ENCODE measurements around the gene LYPD5.
"Not testable (repeated sequence)": the region's sequence is repeated elsewhere in the genome, so short reads cannot be mapped to it uniquely, and the experiment has no call there.

Gene LYPD5

GRCh38 chr19:43820098-43820883 lies 18.0 kb upstream of the LYPD5 start:
- H3K9me3 ChIP-seq (ENCODE audit: control insufficient read depth, insufficient read depth, low read length): no peaks in the 10 kb centered on the region
- H3K4me3 ChIP-seq (ENCODE audit: low read length): peak overlapping the region; percentile 26; the same call in 1 of the 2 replicates
- H3K4me1 ChIP-seq (ENCODE audit: control insufficient read depth, insufficient read depth, low read length): peaks cover 2% of the 10 kb centered on the region; the same call in 1 of the 2 replicates
- H3K36me3 ChIP-seq (ENCODE audit: control insufficient read depth, insufficient read depth, low read length): no peaks in the 10 kb centered on the region
- no peak for DNase-seq (ENCODE audit: low read depth, low spot score)
- WGBS (ENCODE audit: insufficient coverage, insufficient read length): no CpG with 5 or more reads among the region's 48 CpGs
- peaks cover 4% of the 10 kb centered on the region; the same call in 1 of the 2 replicates for H3K27me3 ChIP-seq (ENCODE audit: control insufficient read depth, insufficient read depth, low read length)
- no peak overlapping the region for H3K27ac ChIP-seq (ENCODE audit: low read length)

GRCh38 chr19:43818500-43818899 lies 16.3 kb upstream of the LYPD5 start:
- Histone ChIP-seq H3K4me1 (ENCODE audit: control insufficient read depth, insufficient read depth, low read length) (peaks cover 2% of the 10 kb centered on the region; the same call in 1 of the 2 replicates), H3K4me3 (ENCODE audit: low read length) (no peak overlapping the region), H3K27ac (ENCODE audit: low read length) (no peak overlapping the region), H3K9me3 (ENCODE audit: control insufficient read depth, insufficient read depth, low read length) (no peaks in the 10 kb centered on the region), H3K27me3 (ENCODE audit: control insufficient read depth, insufficient read depth, low read length) (peaks cover 4% of the 10 kb centered on the region; the same call in 1 of the 2 replicates), H3K36me3 (ENCODE audit: control insufficient read depth, insufficient read depth, low read length) (no peaks in the 10 kb centered on the region)
- DNase-seq (ENCODE audit: low read depth, low spot score): no peak
- no CpG with 5 or more reads among the region's 5 CpGs for WGBS (ENCODE audit: insufficient coverage, insufficient read length)

- H3K4me3 ChIP-seq (ENCODE audit: low read length); H3K9me3 ChIP-seq (ENCODE audit: control insufficient read depth, insufficient read depth, low read length); H3K4me1 ChIP-seq (ENCODE audit: control insufficient read depth, insufficient read depth, low read length); H3K27ac ChIP-seq (ENCODE audit: low read length); H3K27me3 ChIP-seq (ENCODE audit: control insufficient read depth, insufficient read depth, low read length); DNase-seq (ENCODE audit: low read depth, low spot score); H3K36me3 ChIP-seq (ENCODE audit: control insufficient read depth, insufficient read depth, low read length): not testable (repeated sequence)
- no CpG with 5 or more reads among the region's 1 CpG for WGBS (ENCODE audit: insufficient coverage, insufficient read length)
These were observed 15.2 kb upstream of the LYPD5 start for GRCh38 chr19:43817454-43817853.

GRCh38 chr19:43814663-43815352 lies 12.6 kb upstream of the LYPD5 start:
- H3K36me3 ChIP-seq (ENCODE audit: control insufficient read depth, insufficient read depth, low read length): no peaks in the 10 kb centered on the region
- H3K27me3 ChIP-seq (ENCODE audit: control insufficient read depth, insufficient read depth, low read length): peaks cover 3% of the 10 kb centered on the region; the same call in 1 of the 2 replicates
- no peak for DNase-seq (ENCODE audit: low read depth, low spot score)
- WGBS (ENCODE audit: insufficient coverage, insufficient read length): no CpG with 5 or more reads among the region's 5 CpGs
- H3K9me3 ChIP-seq (ENCODE audit: control insufficient read depth, insufficient read depth, low read length): no peaks in the 10 kb centered on the region
- no peak overlapping the region for H3K4me3 ChIP-seq (ENCODE audit: low read length)
- H3K4me1 ChIP-seq (ENCODE audit: control insufficient read depth, insufficient read depth, low read length): no peaks in the 10 kb centered on the region
- no peak overlapping the region for H3K27ac ChIP-seq (ENCODE audit: low read length)

- H3K9me3 ChIP-seq (ENCODE audit: control insufficient read depth, insufficient read depth, low read length): no peaks in the 10 kb centered on the region
- H3K36me3 ChIP-seq (ENCODE audit: control insufficient read depth, insufficient read depth, low read length): no peaks in the 10 kb centered on the region
- WGBS (ENCODE audit: insufficient coverage, insufficient read length): no CpG with 5 or more reads among the region's 6 CpGs
- H3K4me3 ChIP-seq (ENCODE audit: low read length): no peak overlapping the region
- no peak overlapping the region for H3K27ac ChIP-seq (ENCODE audit: low read length)
- no peaks in the 10 kb centered on the region for H3K27me3 ChIP-seq (ENCODE audit: control insufficient read depth, insufficient read depth, low read length)
- DNase-seq (ENCODE audit: low read depth, low spot score): no peak
- H3K4me1 ChIP-seq (ENCODE audit: control insufficient read depth, insufficient read depth, low read length): no peaks in the 10 kb centered on the region
These were observed 10.4 kb upstream of the LYPD5 start for GRCh38 chr19:43812688-43813087.

GRCh38 chr19:43812259-43812658 lies 10.0 kb upstream of the LYPD5 start:
- Histone ChIP-seq H3K4me1 (ENCODE audit: control insufficient read depth, insufficient read depth, low read length) (no peaks in the 10 kb centered on the region), H3K36me3 (ENCODE audit: control insufficient read depth, insufficient read depth, low read length) (no peaks in the 10 kb centered on the region), H3K27me3 (ENCODE audit: control insufficient read depth, insufficient read depth, low read length) (no peaks in the 10 kb centered on the region), H3K9me3 (ENCODE audit: control insufficient read depth, insufficient read depth, low read length) (no peaks in the 10 kb centered on the region), H3K27ac (ENCODE audit: low read length) (no peak overlapping the region), H3K4me3 (ENCODE audit: low read length) (no peak overlapping the region)
- no peak for DNase-seq (ENCODE audit: low read depth, low spot score)
- WGBS (ENCODE audit: insufficient coverage, insufficient read length): no CpG with 5 or more reads among the region's 1 CpG

GRCh38 chr19:43811837-43812236 lies 9.6 kb upstream of the LYPD5 start:
- DNase-seq (ENCODE audit: low read depth, low spot score): no peak
- Histone ChIP-seq H3K9me3 (ENCODE audit: control insufficient read depth, insufficient read depth, low read length) (no peaks in the 10 kb centered on the region), H3K4me1 (ENCODE audit: control insufficient read depth, insufficient read depth, low read length) (no peaks in the 10 kb centered on the region), H3K27me3 (ENCODE audit: control insufficient read depth, insufficient read depth, low read length) (no peaks in the 10 kb centered on the region), H3K27ac (ENCODE audit: low read length) (no peak overlapping the region), H3K4me3 (ENCODE audit: low read length) (no peak overlapping the region), H3K36me3 (ENCODE audit: control insufficient read depth, insufficient read depth, low read length) (no peaks in the 10 kb centered on the region)
- no CpG with 5 or more reads among the region's 1 CpG for WGBS (ENCODE audit: insufficient coverage, insufficient read length)

GRCh38 chr19:43809762-43810696 lies 7.8 kb upstream of the LYPD5 start:
- H3K36me3 ChIP-seq (ENCODE audit: control insufficient read depth, insufficient read depth, low read length): no peaks in the 10 kb centered on the region
- no peak for DNase-seq (ENCODE audit: low read depth, low spot score)
- no peak overlapping the region for H3K4me3 ChIP-seq (ENCODE audit: low read length)
- H3K27me3 ChIP-seq (ENCODE audit: control insufficient read depth, insufficient read depth, low read length): no peaks in the 10 kb centered on the region
- no peak overlapping the region for H3K27ac ChIP-seq (ENCODE audit: low read length)
- WGBS (ENCODE audit: insufficient coverage, insufficient read length): no CpG with 5 or more reads among the region's 8 CpGs
- H3K9me3 ChIP-seq (ENCODE audit: control insufficient read depth, insufficient read depth, low read length): no peaks in the 10 kb centered on the region
- H3K4me1 ChIP-seq (ENCODE audit: control insufficient read depth, insufficient read depth, low read length): no peaks in the 10 kb centered on the region

GRCh38 chr19:43807651-43808050 lies 5.4 kb upstream of the LYPD5 start:
- no peaks in the 10 kb centered on the region for H3K27me3 ChIP-seq (ENCODE audit: control insufficient read depth, insufficient read depth, low read length)
- H3K36me3 ChIP-seq (ENCODE audit: control insufficient read depth, insufficient read depth, low read length): no peaks in the 10 kb centered on the region
- no peak overlapping the region for H3K27ac ChIP-seq (ENCODE audit: low read length)
- H3K9me3 ChIP-seq (ENCODE audit: control insufficient read depth, insufficient read depth, low read length): no peaks in the 10 kb centered on the region
- H3K4me1 ChIP-seq (ENCODE audit: control insufficient read depth, insufficient read depth, low read length): no peaks in the 10 kb centered on the region
- no peak overlapping the region for H3K4me3 ChIP-seq (ENCODE audit: low read length)
- no peak for DNase-seq (ENCODE audit: low read depth, low spot score)

- no CpG with 5 or more reads among the region's 5 CpGs for WGBS (ENCODE audit: insufficient coverage, insufficient read length)
These were observed 4.6 kb upstream of the LYPD5 start for GRCh38 chr19:43806848-43807247.

More at GRCh38 chr19:43806848-43807247, 4.6 kb upstream of the LYPD5 start:
- H3K27me3 ChIP-seq (ENCODE audit: control insufficient read depth, insufficient read depth, low read length): no peaks in the 10 kb centered on the region
- H3K27ac ChIP-seq (ENCODE audit: low read length): no peak overlapping the region
- H3K4me3 ChIP-seq (ENCODE audit: low read length): no peak overlapping the region
- no peaks in the 10 kb centered on the region for H3K4me1 ChIP-seq (ENCODE audit: control insufficient read depth, insufficient read depth, low read length)
- H3K9me3 ChIP-seq (ENCODE audit: control insufficient read depth, insufficient read depth, low read length): no peaks in the 10 kb centered on the region
- H3K36me3 ChIP-seq (ENCODE audit: control insufficient read depth, insufficient read depth, low read length): no peaks in the 10 kb centered on the region
- DNase-seq (ENCODE audit: low read depth, low spot score): no peak
